K562 treated with DMSO at 1 percent for 4 hours (cell line): ENCODE measurements around the gene MTERF4. TPM values are rescaled to one million over a fixed set of nuclear protein-coding genes. Genes with fewer than 3 reads are reported as not detected.

Experiments used
- total RNA-seq: library from RNA; unstranded; fragments of 300-600 nt; gene quantifications from 2 replicates; pipeline ENCODE4 v1.2.3, GENCODE V29; 2022; ENCODE audit not compliant: insufficient read depth

MTERF4 gene, protein sequence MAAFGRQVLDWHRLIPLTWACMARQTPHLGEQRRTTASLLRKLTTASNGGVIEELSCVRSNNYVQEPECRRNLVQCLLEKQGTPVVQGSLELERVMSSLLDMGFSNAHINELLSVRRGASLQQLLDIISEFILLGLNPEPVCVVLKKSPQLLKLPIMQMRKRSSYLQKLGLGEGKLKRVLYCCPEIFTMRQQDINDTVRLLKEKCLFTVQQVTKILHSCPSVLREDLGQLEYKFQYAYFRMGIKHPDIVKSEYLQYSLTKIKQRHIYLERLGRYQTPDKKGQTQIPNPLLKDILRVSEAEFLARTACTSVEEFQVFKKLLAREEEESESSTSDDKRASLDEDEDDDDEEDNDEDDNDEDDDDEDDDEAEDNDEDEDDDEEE
- 6.7 and 9.1 TPM in 2 replicates for total RNA-seq

DNA sequence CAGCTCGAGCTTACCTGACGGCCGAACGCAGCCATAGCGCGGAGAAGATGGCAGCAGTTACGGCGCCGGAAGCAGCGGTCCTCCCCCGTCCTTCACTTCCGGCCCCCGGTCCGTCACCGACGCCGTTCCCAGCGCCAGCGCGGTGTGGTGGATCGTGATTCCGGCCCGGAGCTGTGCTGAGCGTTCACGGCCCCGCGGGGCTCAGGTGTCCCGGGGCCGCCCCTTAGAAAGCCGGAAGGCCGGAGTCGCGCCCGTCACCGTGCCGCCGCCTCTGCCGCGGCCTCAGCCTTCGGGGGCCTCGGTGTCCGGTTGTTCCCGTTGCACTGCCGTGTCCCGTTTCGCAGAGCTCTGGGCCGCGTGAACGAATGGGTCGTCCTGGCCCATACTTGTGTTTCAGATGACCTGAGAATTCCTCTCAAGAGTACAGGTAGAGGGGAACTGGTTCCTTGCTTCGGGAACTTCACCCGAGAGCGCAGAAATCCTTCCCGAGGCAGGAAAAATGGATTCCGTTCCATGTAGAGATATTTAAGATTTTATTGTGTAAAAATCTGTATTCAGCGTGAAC is at the start of gene MTERF4:
MTERF4 (minus strand) TSS at position 49 of the 565 bp plus-strand sequence; CDS start at position 35, 14 bp downstream.

GRCh38 chr2:241149925-241150659 is 48.0 kb upstream of the MTERF4 start, which contains the start of gene PPP1R7:
Gene PPP1R7, plus strand, starts transcription at chr2:241150467. Its CDS starts 29 bp downstream, at chr2:241150496.

GRCh38 chr2:241148891-241149674 is 47.0 kb upstream of the MTERF4 start, which contains the start of gene PASK:
Gene PASK, minus strand, starts transcription at chr2:241149472. Its CDS starts 6,440 bp downstream, at chr2:241143032.

Other genes with a start within 250 kb of the MTERF4 start
- not detected in 2 replicates for gene AGXT, start 233.5 kb downstream of the MTERF4 start, total RNA-seq
- not detected in 2 replicates for gene MAB21L4, start 206.1 kb downstream of the MTERF4 start, total RNA-seq
- not detected in 2 replicates for gene CROCC2, start 196.0 kb downstream of the MTERF4 start, total RNA-seq
- 0.28 TPM in 1 of 2 replicates, not detected in the other for gene SNED1, start 103.7 kb downstream of the MTERF4 start, total RNA-seq
- gene PASK, start 47.2 kb upstream of the MTERF4 start, total RNA-seq = 8.8 and 11.8 TPM in 2 replicates
- gene PPP1R7, start 48.2 kb upstream of the MTERF4 start, total RNA-seq = 39.6 and 44.2 TPM in 2 replicates
- 0.65 TPM in 1 of 2 replicates, not detected in the other for gene ANO7, start 86.4 kb upstream of the MTERF4 start, total RNA-seq
- gene HDLBP, start 213.4 kb upstream of the MTERF4 start, total RNA-seq = 121 and 127 TPM in 2 replicates
- 88.6 and 106 TPM in 2 replicates for gene SEPTIN2, start 213.6 kb upstream of the MTERF4 start, total RNA-seq